Hepatocyte (in vitro differentiated cells): ENCODE results near the gene RASSF6.

Source experiments
- CTCF ChIP-seq: fragments of 200-600 bp; sonication (generic); IDR thresholded peaks from 2 replicates; pipeline ENCODE4 v1.5.1; 2016; ENCODE audit warnings: antibody characterized with exemption, mild to moderate bottlenecking; ENCODE audit not compliant: poor library complexity
- EZH2phosphoT487 ChIP-seq: fragments of 200-600 bp; sonication (generic); IDR thresholded peaks from one replicate; pipeline ENCODE4 v1.6.1; 2018; ENCODE audit warnings: antibody characterized with exemption, mild to moderate bottlenecking, low read depth, moderate library complexity; ENCODE audit not compliant: unreplicated experiment, severe bottlenecking

GRCh38 chr4:73527196-73527595, 93.0 kb downstream of the RASSF6 start:
- TF ChIP-seq CTCF (no peak), EZH2phosphoT487 (no peak)
